T-helper 2 cell (primary cell): ENCODE results near the gene STARD3.
"Not testable (repeated sequence)": the region's sequence is repeated elsewhere in the genome, so short reads cannot be mapped to it uniquely, and the experiment has no call there.

Experiments
- DNase-seq, 5 experiments: peaks; one replicate each; pipeline versions ENCODE4 v3.0.0 to v3.0.0-alpha.2; 2012 to 2022

The STARD3 gene

DNA sequence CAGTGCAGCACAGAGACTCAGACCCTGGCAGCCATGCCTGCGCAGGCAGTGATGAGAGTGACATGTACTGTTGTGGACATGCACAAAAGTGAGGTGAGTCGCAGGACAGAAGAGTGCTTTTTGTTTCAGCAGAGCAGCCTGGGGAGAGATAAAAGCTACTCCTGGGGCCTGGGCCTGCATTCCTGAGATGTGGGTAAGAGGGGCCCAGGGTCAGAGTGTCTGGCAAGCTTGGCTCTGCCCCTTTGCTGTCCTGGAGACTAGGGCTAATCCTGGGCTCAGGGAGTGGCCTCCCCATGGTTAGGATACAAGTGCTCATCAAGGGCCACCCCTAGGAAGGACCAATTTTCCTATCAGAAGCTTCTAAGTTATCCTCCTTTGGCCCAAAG, 58.1 kb downstream of the STARD3 start:
- DNase-seq: no peak

GRCh38 chr17:39696731-39697130, 59.8 kb downstream of the STARD3 start:
- no peak for DNase-seq

- no peak for DNase-seq
Observed at GRCh38 chr17:39697961-39698360, 61.0 kb downstream of the STARD3 start.

GRCh38 chr17:39699157-39699817, 62.3 kb downstream of the STARD3 start:
- DNase-seq: not testable (repeated sequence)

- DNase-seq: no peak
Observed at GRCh38 chr17:39699818-39700147, 62.8 kb downstream of the STARD3 start, which contains the start of gene ERBB2. Gene ERBB2 (plus strand): TSS chr17:39700064. CDS start chr17:39700239, 175 bp downstream.

- DNase-seq: no peak
Observed at GRCh38 chr17:39700148-39700987, 63.4 kb downstream of the STARD3 start.

GRCh38 chr17:39701012-39701783, 64.3 kb downstream of the STARD3 start:
- no peak for DNase-seq

DNA sequence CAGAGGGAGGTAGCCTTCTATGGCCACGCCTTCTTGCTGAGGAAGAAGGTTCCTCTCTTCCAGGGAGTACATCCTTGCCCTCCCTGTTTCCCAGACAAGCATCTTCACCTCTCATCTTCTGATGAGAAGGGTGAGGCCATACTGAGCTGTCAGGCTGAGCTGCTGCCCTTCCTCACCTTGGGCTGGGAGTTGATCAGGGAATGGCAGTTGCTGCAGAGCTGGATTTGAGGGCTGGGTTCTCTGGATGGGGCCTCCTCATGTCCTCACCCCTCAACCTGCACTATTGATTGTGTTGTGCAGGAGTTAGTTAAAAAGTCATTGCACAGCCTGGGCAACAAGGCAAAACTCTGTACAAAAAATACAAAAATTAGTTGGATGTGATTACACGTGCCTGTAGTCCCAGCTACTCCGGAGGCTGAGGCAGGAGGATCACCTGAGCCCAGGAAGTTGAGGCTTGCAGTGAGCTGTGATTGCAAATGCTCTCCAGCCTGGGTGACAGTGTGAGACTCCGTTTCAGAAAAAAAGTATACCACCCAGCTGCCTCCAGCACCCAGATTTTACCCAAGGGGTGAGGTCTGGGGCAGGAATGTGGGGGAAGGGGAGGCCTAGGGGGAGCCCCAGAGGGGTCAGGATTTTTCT, 65.0 kb downstream of the STARD3 start:
- no peak for DNase-seq

GRCh38 chr17:39702901-39703893, 66.3 kb downstream of the STARD3 start:
- no peak for DNase-seq

DNA sequence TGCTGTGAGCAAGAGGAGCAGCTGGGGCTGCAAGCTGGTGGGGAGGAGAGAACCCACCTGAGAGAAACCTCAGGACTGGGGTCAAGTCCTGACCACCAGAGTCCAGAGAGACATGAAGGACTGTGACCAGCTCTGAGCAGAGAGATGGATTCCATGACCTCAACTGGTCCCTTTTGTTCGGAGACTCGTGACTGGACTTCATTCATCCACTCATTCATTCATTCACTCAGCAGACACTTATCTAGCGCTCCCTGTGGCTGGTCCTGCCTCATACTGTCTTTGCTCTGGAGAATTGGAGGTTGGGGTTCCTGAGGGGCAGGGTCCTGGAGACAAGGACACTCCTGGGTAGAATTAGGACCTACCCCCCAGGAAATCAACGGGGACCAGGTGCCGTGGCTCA, 67.0 kb downstream of the STARD3 start:
- DNase-seq: no peak

- no peak for DNase-seq
Observed at GRCh38 chr17:39704821-39705551, 68.0 kb downstream of the STARD3 start.

DNA sequence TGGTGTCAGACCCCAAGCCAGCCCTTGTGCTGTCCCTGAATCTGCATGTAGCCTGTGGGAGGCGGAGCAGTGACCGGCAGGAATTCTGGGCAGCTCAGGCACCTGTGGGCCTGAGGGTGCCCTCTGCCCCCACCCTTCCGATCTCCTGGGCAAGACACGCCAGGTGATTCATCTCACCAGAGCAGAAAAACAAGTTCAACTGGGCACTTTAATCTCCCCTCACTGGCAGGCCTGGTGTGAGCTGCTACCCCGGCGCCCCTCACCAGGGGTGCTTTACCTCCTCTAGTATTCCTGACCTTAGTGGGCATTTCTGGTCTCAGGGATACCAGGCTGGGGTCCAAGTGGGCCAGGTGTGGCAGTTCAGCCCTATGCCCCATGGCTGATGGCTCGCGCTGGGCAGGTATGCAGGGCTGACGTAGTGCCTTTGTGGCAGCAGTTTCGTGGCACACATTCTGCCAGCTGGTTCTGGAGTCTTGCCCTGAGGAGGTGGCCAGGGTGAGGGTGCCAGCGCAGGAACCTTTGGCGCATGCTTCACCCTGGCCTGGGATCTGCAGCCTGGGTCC, 68.9 kb downstream of the STARD3 start:
- no peak for DNase-seq

DNA sequence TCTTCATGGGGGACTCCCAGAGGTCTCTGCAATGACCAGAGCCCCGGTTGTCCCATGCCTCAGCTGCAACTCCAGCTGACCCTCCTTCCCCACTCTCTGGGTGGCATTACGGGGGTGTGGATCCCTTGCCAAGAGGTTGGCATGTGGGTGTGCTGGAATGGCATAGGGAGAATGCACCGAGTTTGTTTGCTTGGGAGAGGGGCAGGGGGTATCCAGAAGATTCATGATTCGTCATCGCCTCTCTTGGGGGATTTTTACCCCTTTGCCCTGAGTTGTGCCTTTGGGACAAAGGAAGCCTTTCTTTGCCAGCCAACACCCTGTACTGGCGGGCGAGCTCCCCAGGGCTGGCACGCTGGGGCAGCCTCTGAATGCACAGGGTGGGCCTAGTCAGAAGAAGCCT, 69.4 kb downstream of the STARD3 start:
- DNase-seq: no peak

GRCh38 chr17:39706921-39707337, 70.0 kb downstream of the STARD3 start:
- DNase-seq: peak in 1 of 5 experiments; percentile 73

DNA sequence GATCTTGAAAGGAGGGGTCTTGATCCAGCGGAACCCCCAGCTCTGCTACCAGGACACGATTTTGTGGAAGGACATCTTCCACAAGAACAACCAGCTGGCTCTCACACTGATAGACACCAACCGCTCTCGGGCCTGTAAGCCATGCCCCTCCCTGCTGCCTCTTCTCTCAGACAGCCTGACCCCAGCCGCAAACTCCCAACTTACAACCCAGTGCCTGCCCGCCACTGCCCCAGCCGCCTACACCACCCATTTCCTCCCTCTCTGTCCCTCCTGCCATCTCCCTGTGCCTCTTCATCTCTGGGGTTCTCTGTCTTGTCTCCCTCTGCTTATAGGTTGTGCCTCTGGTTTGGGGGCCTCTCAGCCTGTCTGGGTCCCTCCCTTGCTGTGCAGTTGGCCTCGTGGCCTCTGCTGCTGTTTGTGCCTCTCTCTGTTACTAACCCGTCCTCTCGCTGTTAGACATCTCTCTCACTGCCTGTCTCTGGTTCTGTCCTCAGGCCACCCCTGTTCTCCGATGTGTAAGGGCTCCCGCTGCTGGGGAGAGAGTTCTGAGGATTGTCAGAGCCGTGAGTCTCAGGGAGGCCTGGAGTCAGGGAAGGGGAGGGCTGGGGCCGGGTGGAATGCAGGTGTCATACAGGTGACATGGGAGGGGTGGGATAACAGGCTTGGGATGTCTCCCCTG, 72.5 kb downstream of the STARD3 start:
- no peak for DNase-seq

DNA sequence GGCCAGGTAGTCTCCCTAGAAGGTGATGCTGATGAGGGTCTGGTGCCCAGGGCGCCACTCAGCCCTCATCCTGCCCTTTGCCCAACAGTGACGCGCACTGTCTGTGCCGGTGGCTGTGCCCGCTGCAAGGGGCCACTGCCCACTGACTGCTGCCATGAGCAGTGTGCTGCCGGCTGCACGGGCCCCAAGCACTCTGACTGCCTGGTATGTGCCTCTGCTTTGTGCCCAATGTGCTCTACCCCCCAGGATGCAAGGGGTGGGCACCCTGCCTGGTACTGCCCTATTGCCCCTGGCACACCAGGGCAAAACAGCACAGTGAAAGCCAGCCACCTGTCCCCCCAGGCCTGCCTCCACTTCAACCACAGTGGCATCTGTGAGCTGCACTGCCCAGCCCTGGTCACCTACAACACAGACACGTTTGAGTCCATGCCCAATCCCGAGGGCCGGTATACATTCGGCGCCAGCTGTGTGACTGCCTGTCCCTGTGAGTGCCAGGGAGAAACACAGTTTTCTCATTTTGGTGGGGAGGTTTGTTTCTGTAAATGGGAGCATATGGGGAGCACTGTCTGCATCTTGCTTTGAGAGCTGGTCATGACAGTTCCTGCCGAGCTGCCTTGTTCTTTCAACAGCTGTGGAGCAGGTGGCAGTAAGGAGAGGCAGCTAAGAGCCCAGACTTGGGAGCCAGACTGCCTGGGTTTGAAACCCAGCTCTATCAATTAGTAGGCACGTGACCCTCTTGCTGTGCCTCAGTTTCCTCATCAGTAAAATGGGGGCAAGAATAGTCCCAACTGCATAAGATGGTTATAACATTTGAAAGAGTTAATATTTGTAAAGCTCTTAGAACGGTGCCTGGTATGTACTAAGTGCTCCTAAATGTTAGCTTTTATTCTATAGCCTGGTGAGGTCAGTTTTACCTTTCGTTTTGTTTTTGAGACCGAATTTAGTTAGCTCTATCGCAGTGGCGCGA, 73.3 kb downstream of the STARD3 start:
- DNase-seq: no peak

DNA sequence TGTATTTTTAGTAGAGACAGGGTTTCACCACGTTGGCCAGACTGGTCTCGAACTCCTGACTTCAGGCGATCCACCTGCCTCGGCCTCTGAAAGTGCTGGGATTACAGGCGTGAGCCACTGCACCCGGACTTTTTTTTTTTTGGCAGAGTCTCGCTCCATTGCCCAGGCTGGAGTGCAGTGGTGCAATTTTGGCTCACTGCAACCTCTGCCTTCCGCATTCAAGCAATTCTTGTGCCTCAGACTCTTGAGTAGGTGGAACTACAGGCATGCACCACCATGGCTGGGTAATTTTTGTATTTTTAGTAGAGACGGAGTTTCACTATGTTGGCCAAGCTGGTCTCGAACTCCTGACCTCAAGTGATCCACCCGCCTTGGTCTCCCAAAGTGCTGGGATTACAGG, 74.1 kb downstream of the STARD3 start:
- not testable (repeated sequence) for DNase-seq

GRCh38 chr17:39711851-39712250, 74.9 kb downstream of the STARD3 start:
- DNase-seq: no peak
